GM18951 (cell line): ENCODE results near the gene CAND1.

Experiments
- POLR2A ChIP-seq: IDR thresholded peaks from 4 replicates; pipeline ENCODE4 v1.6.1; 2011; ENCODE audit warnings: mild to moderate bottlenecking; ENCODE audit not compliant: insufficient read length, insufficient read depth; ENCODE audit errors: extremely low read depth
- in situ Hi-C: fragments of 300-500 bp; cut with MboI; formaldehyde crosslinking; loops from one replicate; pipeline ENCODE4 v1.12.0; 2022; ENCODE audit warnings: low sequenced_read_pairs, mixed read lengths, inconsistent platforms; ENCODE audit not compliant: unreplicated experiment

CAND1 gene

DNA sequence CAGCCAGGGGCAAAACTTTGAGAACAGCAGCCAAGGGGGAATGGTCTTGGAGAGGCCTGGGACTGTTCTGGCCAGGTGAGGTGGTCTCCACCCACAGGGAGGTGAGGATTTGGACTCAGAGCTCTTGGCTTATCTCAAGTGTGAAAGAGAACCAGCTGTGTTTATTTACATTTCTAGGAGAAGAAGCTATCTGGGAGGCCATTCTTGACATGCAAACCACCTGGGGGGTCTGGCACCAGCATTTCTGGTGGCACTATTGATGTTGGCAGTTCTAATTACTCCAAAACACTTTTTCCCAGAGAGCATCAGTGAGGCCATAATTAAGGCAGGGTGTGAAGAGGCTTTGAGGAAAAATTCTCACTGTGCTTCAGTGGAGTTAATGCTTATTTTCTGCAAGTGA, 95.1 kb downstream of the CAND1 start:
- in situ Hi-C loops = no loop called here
- no peak for TF ChIP-seq POLR2A

DNA sequence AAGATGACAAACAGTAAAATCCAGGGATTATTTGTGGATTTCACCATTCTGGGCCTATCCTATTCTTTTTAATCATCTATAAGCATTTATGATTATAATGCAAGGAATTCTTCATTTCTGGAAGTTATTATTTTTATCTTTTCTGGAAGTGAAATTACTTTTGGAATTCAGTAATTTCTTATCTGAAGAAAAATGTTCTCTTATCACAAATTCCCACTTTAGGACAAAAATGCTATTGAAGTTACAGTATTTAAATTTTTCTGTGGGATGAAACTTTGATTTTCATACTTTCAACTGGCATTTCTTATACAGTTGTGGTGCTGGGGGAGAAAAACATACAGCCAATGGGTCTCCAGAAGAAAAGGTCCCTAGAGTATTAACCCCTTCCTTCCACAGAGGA, 96.0 kb downstream of the CAND1 start:
- in situ Hi-C loops = no loop called here
- no peak for TF ChIP-seq POLR2A

DNA sequence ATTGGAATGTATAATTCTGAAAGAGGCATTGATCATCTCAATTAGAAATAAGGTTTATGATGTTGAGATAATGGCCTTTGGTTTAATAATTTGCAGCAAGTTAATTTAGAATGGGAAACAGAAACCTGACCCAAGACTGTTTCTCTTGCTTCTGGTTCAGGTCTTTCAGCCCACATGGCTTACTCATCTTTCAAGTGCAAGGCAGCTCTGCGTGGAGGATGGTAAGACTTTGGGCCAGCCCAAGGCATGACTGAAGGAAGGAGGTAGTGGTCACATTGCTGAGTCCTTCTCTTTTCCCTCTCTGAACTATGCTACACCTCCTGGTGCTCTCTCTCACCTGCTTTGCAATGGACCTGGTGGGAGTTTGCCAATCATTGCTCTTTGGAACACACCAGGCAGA, 98.7 kb downstream of the CAND1 start:
- no peak for TF ChIP-seq POLR2A
- in situ Hi-C loops = no loop called here
